Neutrophil (primary cell): ENCODE data around the gene TYROBP.
"Not testable (repeated sequence)": the region's sequence is repeated elsewhere in the genome, so short reads cannot be mapped to it uniquely, and the experiment has no call there.

Experiments used
- H3K27ac ChIP-seq: fragments of 200-600 bp; sonication (generic); 2 replicates; pipeline ENCODE4 v1.5.1; 2016; ENCODE audit warnings: mild to moderate bottlenecking, moderate library complexity
- H3K27me3 ChIP-seq: fragments of 200-600 bp; sonication (generic); 2 replicates; pipeline ENCODE4 v1.6.0; 2016; ENCODE audit warnings: mild to moderate bottlenecking
- H3K36me3 ChIP-seq: fragments of 200-600 bp; sonication (generic); 2 replicates; pipeline ENCODE4 v1.5.1; 2017
- H3K4me1 ChIP-seq, 2 experiments: fragments of 200-600 bp in 1 of 2; sonication (generic) in 1 of 2; 1 replicate in 1 of 2; 2 replicates in 1 of 2; pipeline versions ENCODE4 v1.5.1 to v1.6.1; 2013 to 2016; ENCODE audit warnings: low read depth in 1 of 2, low read length in 1 of 2, mild to moderate bottlenecking in 1 of 2, moderate library complexity in 1 of 2; ENCODE audit not compliant: control insufficient read depth in 1 of 2, insufficient read depth in 1 of 2
- H3K4me3 ChIP-seq, 2 experiments: fragments of 200-600 bp in 1 of 2; sonication (generic) in 1 of 2; 1 replicate in 1 of 2; 2 replicates in 1 of 2; pipeline ENCODE4 v1.5.1; 2013 to 2016; ENCODE audit warnings: low read depth in 1 of 2, low read length in 1 of 2, mild to moderate bottlenecking in 1 of 2, moderate library complexity in 1 of 2
- H3K9me3 ChIP-seq: fragments of 200-600 bp; sonication (generic); 2 replicates; pipeline ENCODE4 v1.5.1; 2016
- TF ChIP-seq, protein P1 (sequence below): fragments of 200-600 bp; sonication (generic); IDR thresholded peaks from 2 replicates; pipeline ENCODE4 v1.5.1; 2016; ENCODE audit warnings: antibody characterized with exemption

Gene TYROBP

DNA sequence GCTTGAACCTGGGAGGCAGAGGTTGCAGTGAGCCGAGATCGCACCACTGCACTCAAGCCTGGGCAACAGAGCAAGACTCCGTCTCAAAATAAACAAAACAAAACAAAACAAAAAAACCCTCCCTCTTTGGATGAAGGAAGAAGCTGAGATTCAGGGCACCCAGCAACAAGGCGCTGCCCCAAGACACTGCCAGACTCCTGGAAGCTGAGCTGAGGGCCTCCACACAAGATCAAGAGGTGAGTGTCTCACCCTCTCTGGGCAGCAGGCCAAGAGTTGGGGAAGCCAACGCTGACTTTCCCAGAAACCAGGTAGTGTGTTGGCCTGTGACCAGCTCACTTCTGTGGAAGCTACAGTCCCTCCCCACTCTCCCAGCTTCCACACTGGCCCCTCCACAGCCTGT is 3.7 kb upstream of the TYROBP start:
- Histone ChIP-seq H3K27me3 (no peaks in the 10 kb centered on the region), H3K9me3 (no peaks in the 10 kb centered on the region), H3K4me3 (peak overlapping the region in 1 of 2 experiments; percentile 18), H3K36me3 (peaks cover 9% of the 10 kb centered on the region), H3K4me1 (peaks cover 89 to 94% of the 10 kb centered on the region in 2 experiments), H3K27ac (peak overlapping the region; percentile 100)
- TF ChIP-seq, protein P1, sequence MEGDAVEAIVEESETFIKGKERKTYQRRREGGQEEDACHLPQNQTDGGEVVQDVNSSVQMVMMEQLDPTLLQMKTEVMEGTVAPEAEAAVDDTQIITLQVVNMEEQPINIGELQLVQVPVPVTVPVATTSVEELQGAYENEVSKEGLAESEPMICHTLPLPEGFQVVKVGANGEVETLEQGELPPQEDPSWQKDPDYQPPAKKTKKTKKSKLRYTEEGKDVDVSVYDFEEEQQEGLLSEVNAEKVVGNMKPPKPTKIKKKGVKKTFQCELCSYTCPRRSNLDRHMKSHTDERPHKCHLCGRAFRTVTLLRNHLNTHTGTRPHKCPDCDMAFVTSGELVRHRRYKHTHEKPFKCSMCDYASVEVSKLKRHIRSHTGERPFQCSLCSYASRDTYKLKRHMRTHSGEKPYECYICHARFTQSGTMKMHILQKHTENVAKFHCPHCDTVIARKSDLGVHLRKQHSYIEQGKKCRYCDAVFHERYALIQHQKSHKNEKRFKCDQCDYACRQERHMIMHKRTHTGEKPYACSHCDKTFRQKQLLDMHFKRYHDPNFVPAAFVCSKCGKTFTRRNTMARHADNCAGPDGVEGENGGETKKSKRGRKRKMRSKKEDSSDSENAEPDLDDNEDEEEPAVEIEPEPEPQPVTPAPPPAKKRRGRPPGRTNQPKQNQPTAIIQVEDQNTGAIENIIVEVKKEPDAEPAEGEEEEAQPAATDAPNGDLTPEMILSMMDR, result no peak

DNA sequence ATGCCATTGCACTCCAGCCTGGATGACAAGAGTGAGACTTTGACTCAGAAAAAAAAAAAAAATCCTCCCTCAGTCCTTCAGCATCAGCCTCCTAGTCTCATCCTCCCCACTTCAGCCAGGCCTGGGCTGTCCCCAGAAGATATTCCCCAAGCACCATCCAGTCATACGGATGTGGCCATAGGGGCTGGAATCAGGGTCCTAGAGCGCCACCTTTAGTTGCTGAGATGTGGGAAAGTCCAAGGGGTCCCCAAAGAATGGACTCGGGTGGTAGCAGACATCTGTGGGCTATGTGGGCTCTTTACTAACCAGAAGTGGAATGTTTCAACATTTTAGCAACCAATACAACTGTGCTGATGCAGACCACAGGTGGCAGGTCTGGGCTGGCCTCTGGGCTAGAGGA is 3.1 kb upstream of the TYROBP start:
- H3K27me3 ChIP-seq, result no peaks in the 10 kb centered on the region
- TF ChIP-seq, protein P1, result peak; percentile 24
- peaks cover 15% of the 10 kb centered on the region for H3K36me3 ChIP-seq
- peak overlapping the region in 1 of 2 experiments; percentile 18 for H3K4me3 ChIP-seq
- H3K9me3 ChIP-seq, result no peaks in the 10 kb centered on the region
- H3K27ac ChIP-seq, result peak overlapping the region; percentile 100
- H3K4me1 ChIP-seq, result peaks cover 87 to 94% of the 10 kb centered on the region in 2 experiments

DNA sequence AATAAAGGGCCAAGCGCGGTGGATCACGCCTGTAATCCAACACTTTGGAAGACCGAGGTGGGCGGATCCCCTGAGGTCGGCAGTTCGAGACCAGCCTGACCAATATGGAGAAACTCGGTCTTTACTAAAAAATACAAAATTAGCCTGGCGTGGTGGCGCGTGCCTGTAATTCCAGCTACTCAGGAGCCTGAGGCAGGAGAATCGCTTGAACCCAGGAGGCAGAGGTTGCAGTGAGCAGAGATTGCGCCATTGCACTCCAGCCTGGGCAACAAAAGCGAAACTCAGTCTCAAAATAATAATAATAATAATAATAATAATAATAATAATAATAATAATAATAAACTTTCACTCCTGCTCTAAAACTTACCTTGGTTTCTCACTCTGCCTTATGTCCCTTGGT is 2.3 kb upstream of the TYROBP start:
- not testable (repeated sequence) for H3K27me3 ChIP-seq

DNA sequence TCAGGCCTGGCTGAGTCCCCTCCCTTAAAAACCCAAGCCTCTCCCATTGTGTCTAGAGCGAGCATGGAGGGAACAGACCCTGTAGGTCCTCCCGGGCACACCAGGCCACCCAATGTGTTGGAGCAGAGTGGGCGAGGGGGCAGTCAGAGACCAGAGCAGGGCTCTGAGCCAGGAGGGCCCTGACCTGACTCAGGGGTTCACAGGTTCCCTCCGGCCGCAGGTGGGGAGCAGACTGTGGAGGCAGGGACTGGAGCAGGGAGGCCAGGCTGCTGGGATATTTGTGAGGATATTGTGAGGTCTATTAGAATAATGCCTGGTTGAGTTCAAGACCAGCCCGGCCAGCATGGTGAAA is 1.6 kb upstream of the TYROBP start:
- H3K36me3 ChIP-seq, result peaks cover 27% of the 10 kb centered on the region
- TF ChIP-seq, protein P1, result peak; percentile 13
- H3K4me3 ChIP-seq, result peak overlapping the region; percentile 87 to 93
- H3K27ac ChIP-seq, result peak overlapping the region; percentile 100
- H3K27me3 ChIP-seq, result no peaks in the 10 kb centered on the region
- H3K4me1 ChIP-seq, result peaks cover 84 to 95% of the 10 kb centered on the region in 2 experiments
- H3K9me3 ChIP-seq, result no peaks in the 10 kb centered on the region

More for the DNA sequence above, 2.3 kb upstream of the TYROBP start:
- peak overlapping the region; percentile 100 for H3K27ac ChIP-seq
- H3K4me1 ChIP-seq, result peaks cover 85 to 95% of the 10 kb centered on the region in 2 experiments
- H3K36me3 ChIP-seq, result peaks cover 21% of the 10 kb centered on the region
- not testable (repeated sequence) for H3K9me3 ChIP-seq
- peak overlapping the region in 1 of 2 experiments; percentile 87 for H3K4me3 ChIP-seq

DNA sequence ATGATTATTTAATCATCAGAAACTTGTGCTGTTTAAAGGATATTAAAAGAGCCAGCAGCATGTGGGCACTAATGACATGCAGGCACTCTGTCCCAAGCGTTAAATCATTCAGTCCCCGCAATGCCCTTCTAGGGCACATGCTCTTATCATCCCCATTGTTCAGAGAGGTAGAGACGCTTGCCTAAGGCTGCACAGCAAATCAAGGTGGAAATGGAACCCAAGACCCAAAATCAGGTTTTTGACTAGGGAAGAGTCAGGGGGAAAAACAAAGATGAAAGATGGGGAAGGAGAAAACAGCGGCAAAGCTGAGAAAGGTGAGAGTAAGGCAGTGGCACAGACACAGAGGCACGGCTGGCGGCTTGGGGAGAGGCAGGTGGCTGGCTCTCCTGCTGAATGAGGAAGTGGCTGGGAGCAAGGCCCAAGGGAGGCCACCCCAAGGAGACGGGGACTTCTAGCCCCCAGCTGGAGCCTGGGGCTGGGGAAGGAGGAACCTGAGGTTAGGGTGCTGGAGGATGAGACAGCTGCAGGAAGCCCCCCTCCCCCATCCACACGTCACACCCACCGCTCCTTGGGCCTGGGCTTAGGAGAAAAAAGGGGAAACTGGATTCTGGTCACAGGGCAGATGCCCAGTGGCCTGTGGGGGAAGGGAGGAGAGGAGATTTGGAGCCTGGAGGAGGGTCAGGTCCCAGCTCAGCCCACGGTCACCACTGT is 1.0 kb upstream of the TYROBP start:
- Histone ChIP-seq H3K27ac (peak overlapping the region; percentile 100), H3K4me3 (peak overlapping the region; percentile 87 to 93), H3K27me3 (no peaks in the 10 kb centered on the region), H3K4me1 (peaks cover 84 to 95% of the 10 kb centered on the region in 2 experiments), H3K9me3 (no peaks in the 10 kb centered on the region), H3K36me3 (peaks cover 32% of the 10 kb centered on the region)
- TF ChIP-seq, protein P1, result peak; percentile 36

DNA sequence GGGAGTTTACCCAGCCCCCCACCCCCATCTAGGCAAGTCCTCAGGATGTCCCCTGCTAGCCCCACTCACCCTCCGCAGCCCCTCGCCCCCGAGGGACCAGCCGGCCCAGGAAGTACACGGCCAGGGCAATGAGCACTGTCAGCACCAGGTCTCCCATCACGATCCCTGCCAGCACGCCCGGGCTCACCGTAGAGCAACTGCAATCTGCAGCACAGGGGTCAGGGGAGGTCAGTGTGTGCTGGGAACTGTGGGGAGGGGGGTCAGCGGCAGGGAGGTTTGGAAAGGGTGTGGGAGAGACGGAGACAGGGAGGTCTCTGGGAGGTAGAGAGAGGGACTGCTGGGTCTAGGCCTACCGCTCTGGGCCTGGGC is 734 bp downstream of the TYROBP start:
- peaks cover 37% of the 10 kb centered on the region for H3K36me3 ChIP-seq
- H3K4me3 ChIP-seq, result peak overlapping the region; percentile 87 to 93
- H3K27ac ChIP-seq, result peak overlapping the region; percentile 100
- TF ChIP-seq, protein P1, result no peak
- H3K27me3 ChIP-seq, result no peaks in the 10 kb centered on the region
- peaks cover 85 to 95% of the 10 kb centered on the region in 2 experiments for H3K4me1 ChIP-seq
- no peaks in the 10 kb centered on the region for H3K9me3 ChIP-seq
